Esophagus muscularis mucosa (tissue), 4 donors: Measurements from ENCODE around the gene MROH8.

Experiments
- CTCF ChIP-seq, 3 experiments: fragments of 200-600 bp in 2 of 3; fragments of 450-650 bp in 1 of 3; sonication (generic) in 2 of 3; IDR thresholded peaks; one replicate each; pipeline ENCODE4 v1.5.1; 2017 to 2019; ENCODE audit warnings: antibody characterized with exemption in 3 of 3, mild to moderate bottlenecking in 2 of 3, moderate library complexity in 1 of 3
- EP300 ChIP-seq: sonication (generic); formaldehyde crosslinking; IDR thresholded peaks from one replicate; pipeline ENCODE4 v1.6.1; 2017; ENCODE audit warnings: antibody characterized with exemption
- POLR2A ChIP-seq: fragments of 450-650 bp; IDR thresholded peaks from one replicate; pipeline ENCODE4 v1.6.1; 2017; ENCODE audit warnings: antibody characterized with exemption, moderate library complexity, mild to moderate bottlenecking, low read depth
- POLR2AphosphoS5 ChIP-seq, 2 donors: sonication (generic); formaldehyde crosslinking; IDR thresholded peaks; one replicate each; pipeline ENCODE4 v1.6.1; 2017; ENCODE audit warnings: antibody characterized with exemption in 2 of 2

- TF ChIP-seq CTCF (IDR thresholded peaks at IDR 0.05) (no peak), POLR2AphosphoS5 (IDR thresholded peaks at IDR 0.05) (no peak), EP300 (no peak), POLR2A (no peak)
Measured at GRCh38 chr20:37220731-37221130, 41.4 kb upstream of the MROH8 start.
